Activated T-cell treated with anti-CD3 and anti-CD28 coated beads, Interleukin-2, amount 50 U/mL, for 1 hour (primary cell): Measurements from ENCODE around the gene AGR2.
"Not testable (repeated sequence)": the region's sequence is repeated elsewhere in the genome, so short reads cannot be mapped to it uniquely, and the experiment has no call there.

ENCODE experiments used
- DNase-seq: peaks from one replicate; pipeline ENCODE4 v3.0.0-alpha.2; 2020

The AGR2 gene

GRCh38 chr7:16804674-16805439 lies at the start of gene AGR2:
AGR2 (minus strand) TSS chr7:16804999; CDS start chr7:16801796, 3,203 bp downstream.
- DNase-seq: no peak

GRCh38 chr7:16853189-16853588 lies 48.4 kb upstream of the AGR2 start:
- DNase-seq: not testable (repeated sequence)

- no peak for DNase-seq
Measured at GRCh38 chr7:16851829-16852228, 47.0 kb upstream of the AGR2 start.

- DNase-seq: no peak
Measured at GRCh38 chr7:16850614-16851466, 46.0 kb upstream of the AGR2 start.

- no peak for DNase-seq
Measured at GRCh38 chr7:16849296-16850148, 44.7 kb upstream of the AGR2 start.

GRCh38 chr7:16847381-16847860 lies 42.6 kb upstream of the AGR2 start:
- no peak for DNase-seq

GRCh38 chr7:16846601-16847165 lies 41.9 kb upstream of the AGR2 start:
- DNase-seq: no peak

- DNase-seq: no peak
Measured at GRCh38 chr7:16845746-16846145, 40.9 kb upstream of the AGR2 start.

GRCh38 chr7:16841681-16842080 lies 36.9 kb upstream of the AGR2 start:
- no peak for DNase-seq

GRCh38 chr7:16840094-16840493 lies 35.3 kb upstream of the AGR2 start:
- no peak for DNase-seq

GRCh38 chr7:16839646-16840045 lies 34.8 kb upstream of the AGR2 start:
- DNase-seq: no peak

GRCh38 chr7:16838891-16839290 lies 34.1 kb upstream of the AGR2 start:
- no peak for DNase-seq

- DNase-seq: no peak
Measured at GRCh38 chr7:16838386-16838785, 33.6 kb upstream of the AGR2 start.

GRCh38 chr7:16836481-16836880 lies 31.7 kb upstream of the AGR2 start:
- no peak for DNase-seq

- no peak for DNase-seq
Measured at GRCh38 chr7:16833373-16833772, 28.6 kb upstream of the AGR2 start.

GRCh38 chr7:16826060-16826459 lies 21.3 kb upstream of the AGR2 start:
- no peak for DNase-seq

GRCh38 chr7:16822029-16822428 lies 17.2 kb upstream of the AGR2 start:
- no peak for DNase-seq

- DNase-seq: no peak
Measured at GRCh38 chr7:16818732-16819131, 13.9 kb upstream of the AGR2 start.

- no peak for DNase-seq
Measured at GRCh38 chr7:16817536-16817935, 12.7 kb upstream of the AGR2 start.

- DNase-seq: no peak
Measured at GRCh38 chr7:16816824-16817223, 12.0 kb upstream of the AGR2 start.

- no peak for DNase-seq
Measured at GRCh38 chr7:16815001-16815400, 10.2 kb upstream of the AGR2 start.

- DNase-seq: no peak
Measured at GRCh38 chr7:16813232-16813616, 8.4 kb upstream of the AGR2 start.
